SH-SY5Y (cell line): ENCODE results near the gene SLC38A3.

Experiments
- GATA2 ChIP-seq: IDR thresholded peaks from 2 replicates; pipeline ENCODE4 v1.6.1; 2011; ENCODE audit warnings: mild to moderate bottlenecking, low read depth, low read length
- GATA3 ChIP-seq: IDR thresholded peaks from 2 replicates; pipeline ENCODE4 v1.6.1; 2011; ENCODE audit warnings: low read depth, mild to moderate bottlenecking, low read length, moderate library complexity

DNA sequence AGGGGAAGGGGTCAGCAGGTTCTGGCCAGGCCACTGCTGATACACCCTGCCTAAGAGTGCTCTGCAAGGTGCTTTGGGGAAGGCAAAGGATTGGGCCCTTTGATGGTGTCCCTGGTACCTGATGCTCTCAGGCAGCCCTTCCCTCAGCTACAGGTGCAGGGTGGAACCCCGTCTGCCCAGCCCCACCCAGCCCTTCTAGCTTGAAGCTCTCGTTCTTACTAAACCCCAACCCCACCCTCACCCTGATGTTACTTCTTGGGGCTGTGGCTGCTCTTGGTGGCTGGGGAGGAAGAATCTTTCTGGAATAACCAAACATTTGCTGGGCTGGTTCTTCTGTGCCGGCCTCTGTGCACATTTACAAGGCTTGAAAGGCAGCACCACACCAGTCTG lies 37.3 kb downstream of the SLC38A3 start:
- TF ChIP-seq GATA2: no peak
- no peak for TF ChIP-seq GATA3
